LHCN-M2 (cell line): ENCODE data around the gene TBCC. TPM values are rescaled to one million over a fixed set of nuclear protein-coding genes. Genes with fewer than 3 reads are reported as not detected.

ENCODE experiments used
- DNase-seq: peaks from one replicate; pipeline ENCODE4 v3.0.0-alpha.2; 2012; ENCODE audit warnings: low read depth
- total RNA-seq: library from RNA; depleted of rRNA; stranded (reverse); fragments of >200 nt; gene quantifications from 2 replicates; pipeline ENCODE4 v1.2.3, GENCODE V29; 2014; rRNA removed

The TBCC gene
- total RNA-seq, 1 experiment from 2014 or later, result 48.3 TPM

- DNase-seq, result no peak
These were observed 49.2 kb downstream of the TBCC start for GRCh38 chr6:42696526-42697267.

DNA sequence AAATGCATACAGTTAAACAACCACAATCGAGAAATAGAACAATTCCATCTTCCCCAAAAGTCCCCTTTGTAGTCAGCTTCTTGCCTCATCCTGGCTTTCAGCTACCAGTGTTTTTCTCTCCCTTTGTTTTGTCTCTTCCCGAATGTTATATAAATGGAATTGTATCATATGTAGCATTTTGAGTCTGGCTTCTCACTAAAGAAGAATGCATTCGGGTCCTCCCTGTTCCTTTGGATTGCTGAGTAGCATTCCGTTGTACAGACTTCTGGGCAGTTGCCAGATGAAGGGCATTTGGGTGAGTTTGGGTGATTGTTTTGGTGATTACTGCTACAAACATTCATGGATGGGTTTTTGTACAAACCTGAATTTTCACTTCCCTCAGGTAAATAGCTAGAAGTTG, 51.3 kb downstream of the TBCC start:
- DNase-seq, result peak; percentile 71

Other genes starting within 250 kb of the TBCC start
- 16.8 and 19.2 TPM in 2 replicates for gene UBR2, start 182.1 kb downstream of the TBCC start, total RNA-seq
- 2.1 and 2.6 TPM in 2 replicates for gene PRPH2, start 23.5 kb downstream of the TBCC start, total RNA-seq
- gene BICRAL, start 35.9 kb upstream of the TBCC start, total RNA-seq, result 4.5 and 6.1 TPM in 2 replicates
- gene RPL7L1, start 133.5 kb upstream of the TBCC start, total RNA-seq, result 126 and 152 TPM in 2 replicates
- gene PTCRA, start 169.9 kb upstream of the TBCC start, total RNA-seq, result not detected in 2 replicates
- gene CNPY3, start 183.4 kb upstream of the TBCC start, total RNA-seq, result 40.1 and 45.9 TPM in 2 replicates
- gene GNMT, start 214.7 kb upstream of the TBCC start, total RNA-seq, result not detected in 2 replicates
- 20.8 and 22.3 TPM in 2 replicates for gene PEX6, start 233.1 kb upstream of the TBCC start, total RNA-seq
- 61.3 and 61.7 TPM in 2 replicates for gene PPP2R5D, start 238.5 kb upstream of the TBCC start, total RNA-seq